SIG-M5 treated with dmso at 0.1 percent for 504 hours (cell line): ENCODE data around the gene MCF2L.
"Not testable (repeated sequence)": the region's sequence is repeated elsewhere in the genome, so short reads cannot be mapped to it uniquely, and the experiment has no call there.

Experiments used
- DNase-seq: peaks from one replicate; lab custom pipeline; 2025; ENCODE audit not compliant: unreplicated experiment; lab: John Stamatoyannopoulos, UW

MCF2L gene

GRCh38 chr13:113029487-113030258 is 60.7 kb downstream of the MCF2L start:
- no peak for DNase-seq

- not testable (repeated sequence) for DNase-seq
These were observed 61.2 kb downstream of the MCF2L start for GRCh38 chr13:113030259-113030640.

DNA sequence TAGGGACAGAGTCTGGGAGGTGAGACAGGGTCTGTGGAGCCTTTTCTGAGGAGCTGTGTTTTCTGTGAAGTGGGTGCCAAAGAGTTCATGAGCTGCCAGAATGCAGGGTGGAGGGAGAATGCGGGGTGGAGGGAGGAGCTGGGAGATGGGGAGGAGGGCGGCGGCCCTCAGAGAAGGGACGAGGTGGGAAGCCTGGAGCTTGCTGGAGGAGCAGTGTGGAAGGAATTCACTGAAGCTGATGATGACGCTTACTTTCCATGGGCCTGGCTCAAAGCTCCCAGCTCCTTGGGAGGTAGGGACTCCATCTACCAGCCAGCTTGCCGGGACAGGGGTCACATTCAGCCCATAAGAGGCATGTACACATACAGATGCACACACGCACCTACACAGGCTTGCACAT is 62.5 kb downstream of the MCF2L start:
- no peak for DNase-seq

GRCh38 chr13:113032291-113032690 is 63.3 kb downstream of the MCF2L start:
- DNase-seq, result no peak

DNA sequence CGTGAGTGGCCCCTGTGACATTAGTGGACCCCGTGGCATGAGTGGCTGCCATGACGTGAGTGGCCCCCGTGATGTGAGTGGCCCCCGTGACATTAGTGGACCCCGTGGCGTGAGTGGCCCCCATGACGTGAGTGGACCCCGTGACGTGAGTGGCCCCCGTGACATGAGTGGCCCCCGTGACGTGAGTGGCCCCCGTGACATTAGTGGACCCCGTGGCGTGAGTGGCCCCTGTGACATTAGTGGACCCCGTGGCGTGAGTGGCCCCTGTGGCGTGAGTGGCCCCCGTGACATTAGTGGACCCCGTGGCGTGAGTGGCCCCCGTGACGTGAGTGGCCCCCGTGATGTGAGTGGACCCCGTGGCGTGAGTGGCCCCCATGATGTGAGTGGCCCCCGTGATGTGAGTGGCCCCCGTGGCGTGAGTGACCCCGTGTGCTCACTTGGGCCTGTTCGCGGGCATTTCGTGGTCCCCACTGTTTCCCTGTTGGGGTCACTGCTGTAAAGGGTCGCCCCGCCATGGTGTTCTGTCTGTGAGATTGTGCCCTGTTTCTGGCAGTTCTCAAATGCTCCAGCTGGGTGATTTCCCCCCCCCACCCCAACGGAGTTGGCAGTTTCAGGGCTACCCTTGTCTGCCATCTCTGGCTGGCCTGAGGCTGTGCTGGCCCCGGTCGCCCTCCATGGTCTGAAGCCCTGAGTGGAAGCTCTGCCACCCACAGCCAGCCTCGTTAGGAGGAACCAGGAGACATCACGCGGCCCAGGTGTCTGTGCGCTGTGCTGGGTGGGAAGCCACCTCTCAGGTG is 64.2 kb downstream of the MCF2L start:
- no peak for DNase-seq

DNA sequence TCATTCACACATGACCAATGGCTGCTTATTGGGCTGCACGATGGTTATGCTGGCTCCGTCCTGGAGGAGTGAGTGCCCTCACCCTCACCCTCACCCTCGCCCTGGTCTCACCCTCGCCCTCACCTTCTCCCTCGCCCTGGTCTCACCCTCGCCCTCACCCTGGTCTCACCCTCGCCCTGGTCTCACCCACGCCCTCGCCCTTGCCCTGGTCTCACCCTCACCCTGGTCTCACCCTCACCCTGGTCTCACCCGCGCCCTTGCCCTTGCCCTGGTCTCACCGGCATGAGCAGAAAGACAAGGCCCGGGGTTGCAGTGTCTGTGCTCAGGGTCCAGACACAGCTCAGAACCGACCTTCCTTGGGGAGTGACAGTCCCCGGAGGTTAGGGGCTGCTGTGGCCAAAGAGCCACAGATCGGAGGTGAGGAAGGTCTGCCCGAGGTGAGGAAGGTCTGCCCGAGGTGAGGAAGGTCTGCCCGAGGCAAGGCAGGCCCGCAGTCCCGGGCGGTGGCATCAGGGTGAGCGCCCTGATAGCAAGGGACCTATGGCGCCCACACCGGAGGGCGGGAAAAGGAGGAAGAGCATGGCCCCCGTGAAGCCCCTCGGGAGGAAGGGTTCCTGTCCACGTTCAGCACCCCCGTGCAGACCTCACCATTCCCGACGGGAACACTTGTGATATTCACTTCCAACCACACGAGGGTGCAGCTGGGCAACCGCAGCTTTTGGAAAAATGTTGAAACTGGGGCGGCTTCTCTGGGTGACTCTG is 65.6 kb downstream of the MCF2L start:
- no peak for DNase-seq

DNA sequence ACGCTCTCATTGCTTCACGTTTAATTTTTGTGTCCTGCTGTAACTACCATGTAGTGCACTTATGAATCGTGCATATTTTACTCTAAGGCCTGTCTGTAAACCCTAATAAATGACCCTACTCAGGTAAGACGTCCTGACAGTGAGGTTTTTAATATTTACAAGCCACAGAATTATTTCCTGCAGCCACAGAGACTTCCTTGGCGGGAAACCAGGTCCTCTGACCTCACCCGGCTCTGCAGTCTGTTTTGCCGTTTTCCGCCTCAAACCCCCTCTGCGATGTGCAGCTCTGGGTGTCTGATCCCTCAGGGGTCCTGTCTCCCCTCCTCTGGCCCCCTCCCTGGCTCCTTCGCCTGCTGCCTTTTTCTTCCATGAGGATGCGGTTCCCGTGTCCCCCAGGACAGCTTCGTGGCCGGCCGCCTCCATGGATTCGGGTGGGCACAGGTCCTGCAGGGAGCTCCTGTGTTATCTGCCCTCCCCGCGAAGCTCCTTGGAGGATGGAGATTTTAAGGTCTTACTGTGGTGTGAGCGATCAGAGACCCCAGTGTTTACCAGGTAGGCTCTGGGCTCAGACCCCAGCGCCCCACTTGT is 66.3 kb downstream of the MCF2L start:
- no peak for DNase-seq

DNA sequence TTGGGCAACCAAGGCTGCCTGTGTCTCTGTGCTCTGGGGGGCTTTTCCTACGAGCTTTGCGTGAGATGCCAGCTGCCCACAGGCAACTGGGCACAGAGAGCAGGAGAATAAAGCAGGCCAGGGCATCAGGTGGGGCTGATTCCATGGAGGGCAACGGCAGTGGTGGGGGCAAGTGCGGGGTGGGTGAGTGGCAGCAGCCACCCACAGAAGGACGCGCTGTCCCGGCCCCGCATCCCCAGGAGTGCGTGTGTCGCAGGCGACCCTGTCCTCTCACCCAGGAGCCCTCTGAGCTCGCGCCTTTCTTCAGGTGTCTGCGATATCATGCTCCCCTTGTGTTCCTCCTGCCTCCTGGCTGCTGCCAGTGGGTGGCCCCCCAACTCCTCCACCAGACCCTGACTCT is 67.4 kb downstream of the MCF2L start:
- DNase-seq, result no peak

DNA sequence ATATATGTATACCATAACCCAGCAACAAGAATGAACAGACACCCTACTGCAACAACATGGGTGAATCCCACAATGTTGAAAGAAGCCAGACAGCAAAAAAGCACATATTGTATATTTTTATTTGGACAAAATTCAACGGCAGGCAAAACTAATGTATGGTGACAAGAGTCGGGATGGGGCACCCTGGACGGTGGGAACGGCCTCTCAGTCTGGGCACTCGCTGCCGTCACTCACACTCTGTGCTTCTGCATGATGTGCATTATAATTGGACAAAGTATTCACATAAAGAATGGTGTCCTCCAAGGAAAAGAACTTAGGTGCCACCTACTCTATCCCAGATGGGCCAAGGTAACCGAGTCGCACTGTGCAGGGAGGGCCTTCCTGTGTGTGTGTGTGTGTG is 71.0 kb downstream of the MCF2L start:
- no peak for DNase-seq

GRCh38 chr13:113040597-113041292 is 71.7 kb downstream of the MCF2L start:
- DNase-seq, result no peak

DNA sequence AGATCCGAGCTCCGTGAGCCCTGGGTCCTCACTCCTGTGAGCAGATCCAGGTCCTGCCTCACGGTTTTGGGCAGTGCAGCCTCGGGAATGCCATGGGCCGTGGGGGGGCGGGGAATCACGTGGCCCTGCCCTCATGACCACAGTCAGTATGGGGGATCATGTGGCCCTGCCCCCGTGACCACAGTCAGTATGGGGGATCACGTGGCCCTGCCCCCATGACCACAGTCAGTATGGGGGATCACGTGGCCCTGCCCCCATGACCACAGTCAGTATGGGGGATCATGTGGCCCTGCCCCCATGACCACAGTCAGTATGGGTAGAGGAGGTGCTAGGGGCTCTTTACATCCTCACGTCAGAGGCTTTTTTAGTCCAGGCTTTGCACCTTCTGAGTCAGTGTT is 72.3 kb downstream of the MCF2L start:
- DNase-seq, result no peak

GRCh38 chr13:113041896-113042295 is 72.9 kb downstream of the MCF2L start:
- no peak for DNase-seq

DNA sequence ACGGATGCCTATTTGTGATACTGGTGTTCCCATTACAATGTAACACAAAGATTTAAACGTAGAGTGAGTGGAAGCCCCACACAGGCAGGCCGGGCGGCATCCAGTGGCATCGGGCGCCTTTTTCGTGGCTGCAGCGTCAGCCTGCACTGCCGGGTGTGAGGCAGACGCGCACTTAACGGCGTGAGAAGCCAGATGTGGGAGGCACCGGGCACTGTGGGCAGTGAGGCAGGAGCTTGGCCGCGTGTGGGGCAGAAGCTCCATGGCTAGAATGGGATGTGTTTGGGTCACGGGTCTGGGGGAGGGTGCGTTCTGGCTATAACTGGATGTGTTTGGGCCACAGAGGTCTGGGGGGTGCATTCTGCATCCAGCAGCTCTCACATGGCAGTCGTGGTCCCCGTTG is 73.4 kb downstream of the MCF2L start:
- no peak for DNase-seq

GRCh38 chr13:113043001-113043630 is 74.1 kb downstream of the MCF2L start:
- DNase-seq, result no peak

- DNase-seq, result no peak
These were observed 74.9 kb downstream of the MCF2L start for GRCh38 chr13:113043931-113044330.

DNA sequence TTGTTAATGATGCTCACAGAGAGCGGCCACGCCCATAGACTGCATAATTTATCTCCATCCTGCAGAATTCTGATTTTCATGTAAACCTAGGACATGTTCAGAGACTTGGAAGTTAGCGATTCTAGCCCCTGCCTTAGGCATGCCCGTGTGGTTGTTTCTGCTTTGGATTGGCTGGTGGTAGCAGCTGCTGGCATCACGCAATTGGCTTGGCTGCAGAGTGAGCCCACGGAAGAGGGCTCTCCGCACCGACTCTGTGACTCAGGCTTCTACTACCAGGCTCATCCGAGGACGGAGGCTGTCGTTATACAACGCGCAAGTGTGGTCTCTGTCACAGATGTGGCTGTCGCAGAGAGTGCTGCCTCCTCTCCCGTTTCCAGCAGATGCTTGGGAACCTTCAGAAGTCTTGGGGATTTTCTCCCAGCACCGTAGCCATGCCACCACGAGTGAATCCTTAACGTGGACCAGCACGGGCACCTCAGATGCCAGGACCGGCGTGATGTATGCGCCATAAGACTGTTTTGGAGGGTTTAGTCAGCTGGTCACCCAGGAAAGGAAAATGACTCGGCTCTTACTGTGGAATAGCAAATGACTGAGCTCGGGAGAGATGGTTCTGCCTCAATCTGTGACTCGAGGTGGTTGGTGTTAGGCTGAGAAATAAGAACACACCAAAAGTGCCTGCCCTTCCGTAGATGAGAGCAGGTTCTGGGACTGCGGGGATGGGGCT is 75.5 kb downstream of the MCF2L start:
- DNase-seq, result no peak

- DNase-seq, result no peak
These were observed 76.5 kb downstream of the MCF2L start for GRCh38 chr13:113045251-113046127.

DNA sequence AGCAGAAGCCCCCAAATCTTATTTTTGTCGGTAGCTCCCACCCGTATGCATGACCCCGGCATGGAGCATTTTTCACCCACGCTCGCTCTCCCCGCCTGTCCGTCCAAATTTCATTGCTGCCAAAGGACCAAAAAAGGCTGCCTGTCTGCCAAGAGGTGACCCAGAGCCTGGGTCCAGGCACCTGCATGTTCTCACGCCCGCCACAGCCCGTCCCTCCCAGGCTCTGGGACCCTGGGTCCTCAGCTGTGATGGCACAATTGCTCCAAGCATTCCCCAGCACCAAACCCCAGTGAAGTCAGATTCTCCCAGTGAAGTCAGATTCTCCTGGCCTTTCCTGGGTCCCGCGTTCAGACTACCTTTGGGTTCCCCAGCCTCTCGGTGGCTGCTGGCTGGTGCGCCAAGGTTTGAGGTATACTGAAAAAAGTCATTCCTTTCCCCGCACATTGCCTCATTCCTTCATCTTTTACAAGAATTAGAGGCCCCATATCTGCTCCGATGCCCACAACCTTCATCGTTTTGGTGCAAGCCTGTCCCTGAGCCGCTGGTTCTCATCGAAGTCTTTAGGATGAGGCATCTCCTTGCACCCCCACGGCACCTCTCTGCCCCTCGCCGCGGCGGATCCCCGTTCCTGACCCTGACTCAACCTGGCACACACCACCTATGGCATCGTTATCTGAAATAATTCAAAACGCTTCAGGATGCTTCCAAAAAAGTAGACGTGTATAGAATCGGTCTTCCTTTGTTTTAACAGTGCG is 77.3 kb downstream of the MCF2L start:
- DNase-seq, result no peak
